ENCODE data around the gene CDKL2. TPM values are rescaled to one million over a fixed set of nuclear protein-coding genes. Genes with fewer than 3 reads are reported as not detected.
"Not testable (repeated sequence)": the region's sequence is repeated elsewhere in the genome, so short reads cannot be mapped to it uniquely, and the experiment has no call there.

Gene CDKL2
- total and polyA plus RNA-seq, 2 of the 8 experiments (the other 6 are each of a cell fraction or from before 2014, with no cell fraction given), result 1.4 to 2.1 TPM

DNA sequence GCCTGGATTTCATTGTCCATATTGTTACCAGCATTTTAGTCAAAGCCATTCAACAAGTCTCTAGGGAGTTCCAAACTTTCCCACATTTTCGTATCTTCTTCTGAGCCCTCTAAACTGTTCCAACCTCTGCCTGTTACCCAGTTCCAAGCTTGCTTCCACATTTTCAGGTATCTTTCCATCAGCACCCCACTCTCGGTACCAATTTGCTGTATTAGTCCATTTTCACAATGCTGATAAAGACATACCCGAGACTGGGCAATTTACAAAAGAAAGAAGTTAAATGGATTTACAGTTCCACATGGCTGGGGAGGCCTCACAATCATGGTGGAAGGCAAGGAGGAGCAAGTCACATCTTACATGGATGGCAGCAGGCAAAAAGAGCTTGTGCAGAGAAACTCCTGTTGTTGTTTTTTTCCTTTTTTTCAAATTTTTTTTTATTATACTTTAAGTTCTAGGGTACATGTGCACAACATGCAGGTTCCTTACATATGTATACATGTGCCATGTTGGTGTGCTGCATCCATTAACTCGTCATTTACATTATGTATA is 96.9 kb downstream of the CDKL2 start:
- DNase-seq (ENCODE audit: low read depth in 1 of 2, low spot score in 2 of 2); H3K23me2 ChIP-seq (ENCODE audit: low read depth, low read length); H3K23ac ChIP-seq (ENCODE audit: insufficient read length); H3K18ac ChIP-seq (ENCODE audit: extremely low read depth, low read length); H3K27ac ChIP-seq (ENCODE audit: low read depth, low read length); H4K91ac ChIP-seq (replicated peaks; ENCODE audit: insufficient read length, low read length); H2BK12ac ChIP-seq (ENCODE audit: low read depth, low read length); H3K4ac ChIP-seq (replicated peaks; ENCODE audit: insufficient read length, low read depth, low read length); POLR2A ChIA-PET (ENCODE audit: partially characterized antibody); H3K4me2 ChIP-seq (ENCODE audit: insufficient read depth in 1 of 2, low read depth in 2 of 2, low read length in 2 of 2); H3K9ac ChIP-seq (replicated peaks in 1 of 4; ENCODE audit: extremely low read depth in 1 of 4, low read depth in 3 of 4, low read length in 3 of 4); H4K8ac ChIP-seq (ENCODE audit: extremely low read depth, insufficient read depth, low read length); H2BK15ac ChIP-seq (ENCODE audit: low read length); H2BK20ac ChIP-seq (ENCODE audit: low read length); H3K79me1 ChIP-seq (ENCODE audit: low read depth, low read length); H3K27me3 ChIP-seq (replicated peaks in 1 of 4; ENCODE audit: control insufficient read depth in 3 of 4, extremely low read depth in 1 of 4, insufficient read depth in 3 of 4, low read length in 3 of 4); H2BK120ac ChIP-seq (replicated peaks; ENCODE audit: low read depth, low read length); H2AK5ac ChIP-seq (ENCODE audit: low read depth, low read length); H4K20me1 ChIP-seq (replicated peaks in 1 of 2; ENCODE audit: control insufficient read depth in 1 of 2, insufficient read depth in 2 of 2, low read length in 2 of 2); H3K14ac ChIP-seq (ENCODE audit: insufficient read length); FAIRE-seq; H3K79me2 ChIP-seq (ENCODE audit: control insufficient read depth in 1 of 2, insufficient read depth in 2 of 2, low read length in 2 of 2); H3K56ac ChIP-seq (replicated peaks; ENCODE audit: insufficient read length, low read depth, low read length); H4K5ac ChIP-seq (ENCODE audit: insufficient read length, low read depth, low read length); H2BK5ac ChIP-seq (ENCODE audit: low read depth, low read length); H2AFZ ChIP-seq (ENCODE audit: low read length); CTCF ChIA-PET (ENCODE audit: partially characterized antibody); H3K4me3 ChIP-seq (ENCODE audit: extremely low read depth in 1 of 4, insufficient read depth in 2 of 4, low read depth in 3 of 4, low read length in 4 of 4); H3K4me1 ChIP-seq (replicated peaks in 1 of 4; ENCODE audit: control insufficient read depth in 3 of 4, insufficient read depth in 4 of 4, low read length in 3 of 4): not testable (repeated sequence)
- WGBS, 2 experiments (ENCODE audit: extremely low coverage in 1 of 2, insufficient coverage in 1 of 2, insufficient read length in 1 of 2, insufficient replicate concordance in 2 of 2, low coverage in 1 of 2, low lambda C conversion rate in 2 of 2, missing lambda C conversion rate in 1 of 2), result 83% methylated on average over 4 of the region's 4 CpGs; no CpG with 5 or more reads in 1 of the 2 experiments
- H3K9me3 ChIP-seq (ENCODE audit: insufficient read depth in 2 of 2, low read depth in 1 of 2, low read length in 1 of 2), result peaks cover 6 to 10% of the 10 kb centered on the region in 2 experiments; a peak in 2 of 4 replicates
- peaks cover 0 to 29% (median 13%) of the 10 kb centered on the region in 4 experiments; a peak in 4 of 8 replicates for H3K36me3 ChIP-seq (ENCODE audit: control insufficient read depth in 2 of 4, insufficient read depth in 4 of 4, low read length in 3 of 4)

All from H1 (cell line).